PFSK-1 (cell line): Measurements from ENCODE around the gene EXOC4.

Experiments
- FOXP2 ChIP-seq: optimal IDR thresholded peaks from 2 replicates; pipeline ENCODE3; 2011; ENCODE audit warnings: borderline replicate concordance, control low read depth, inconsistent platforms; ENCODE audit not compliant: insufficient read depth; ENCODE audit errors: extremely low read length, extremely low read depth
- POLR2AphosphoS5 ChIP-seq: IDR thresholded peaks from 2 replicates; pipeline ENCODE4 v1.6.1; 2012; ENCODE audit warnings: low read depth, mild to moderate bottlenecking, control low read depth, low read length, moderate library complexity
- SIN3A ChIP-seq: IDR thresholded peaks from 2 replicates; pipeline ENCODE4 v1.6.1; 2012; ENCODE audit warnings: mild to moderate bottlenecking, low read length, moderate library complexity, borderline replicate concordance; ENCODE audit not compliant: insufficient read depth
- TAF1 ChIP-seq: IDR thresholded peaks from 2 replicates; pipeline ENCODE4 v1.6.1; 2012; ENCODE audit warnings: low read length, control low read depth, borderline replicate concordance; ENCODE audit not compliant: insufficient read depth
- TF ChIP-seq, protein P1 (sequence below), 2 experiments: IDR thresholded peaks; 2 replicates each; pipeline versions ENCODE4 v1.6.1 to v1.8.0; 2011 to 2012; ENCODE audit warnings: low read depth in 2 of 2, low read length in 2 of 2, control low read depth in 1 of 2, inconsistent platforms in 1 of 2, mild to moderate bottlenecking in 1 of 2, moderate library complexity in 1 of 2; ENCODE audit not compliant: insufficient read depth in 1 of 2

DNA sequence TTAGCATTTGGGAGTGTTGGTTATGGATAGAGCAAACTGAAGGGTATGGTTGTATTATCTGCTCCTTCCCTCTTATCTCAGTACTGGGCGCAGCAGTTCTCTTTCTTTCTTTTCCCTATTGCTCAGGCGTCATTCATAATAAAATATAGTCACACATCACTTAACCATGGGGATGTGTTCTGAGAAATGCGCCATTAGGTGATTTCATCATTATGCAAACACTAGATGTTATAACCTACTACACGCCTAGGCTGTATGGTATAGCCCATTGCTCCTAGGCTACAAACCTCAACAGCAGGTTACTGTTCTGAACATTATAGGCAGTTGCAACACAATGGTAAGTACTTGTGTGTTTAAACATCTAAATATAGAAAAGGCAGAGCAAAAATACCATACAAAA is 401.7 kb downstream of the EXOC4 start:
- TF ChIP-seq, protein P1, sequence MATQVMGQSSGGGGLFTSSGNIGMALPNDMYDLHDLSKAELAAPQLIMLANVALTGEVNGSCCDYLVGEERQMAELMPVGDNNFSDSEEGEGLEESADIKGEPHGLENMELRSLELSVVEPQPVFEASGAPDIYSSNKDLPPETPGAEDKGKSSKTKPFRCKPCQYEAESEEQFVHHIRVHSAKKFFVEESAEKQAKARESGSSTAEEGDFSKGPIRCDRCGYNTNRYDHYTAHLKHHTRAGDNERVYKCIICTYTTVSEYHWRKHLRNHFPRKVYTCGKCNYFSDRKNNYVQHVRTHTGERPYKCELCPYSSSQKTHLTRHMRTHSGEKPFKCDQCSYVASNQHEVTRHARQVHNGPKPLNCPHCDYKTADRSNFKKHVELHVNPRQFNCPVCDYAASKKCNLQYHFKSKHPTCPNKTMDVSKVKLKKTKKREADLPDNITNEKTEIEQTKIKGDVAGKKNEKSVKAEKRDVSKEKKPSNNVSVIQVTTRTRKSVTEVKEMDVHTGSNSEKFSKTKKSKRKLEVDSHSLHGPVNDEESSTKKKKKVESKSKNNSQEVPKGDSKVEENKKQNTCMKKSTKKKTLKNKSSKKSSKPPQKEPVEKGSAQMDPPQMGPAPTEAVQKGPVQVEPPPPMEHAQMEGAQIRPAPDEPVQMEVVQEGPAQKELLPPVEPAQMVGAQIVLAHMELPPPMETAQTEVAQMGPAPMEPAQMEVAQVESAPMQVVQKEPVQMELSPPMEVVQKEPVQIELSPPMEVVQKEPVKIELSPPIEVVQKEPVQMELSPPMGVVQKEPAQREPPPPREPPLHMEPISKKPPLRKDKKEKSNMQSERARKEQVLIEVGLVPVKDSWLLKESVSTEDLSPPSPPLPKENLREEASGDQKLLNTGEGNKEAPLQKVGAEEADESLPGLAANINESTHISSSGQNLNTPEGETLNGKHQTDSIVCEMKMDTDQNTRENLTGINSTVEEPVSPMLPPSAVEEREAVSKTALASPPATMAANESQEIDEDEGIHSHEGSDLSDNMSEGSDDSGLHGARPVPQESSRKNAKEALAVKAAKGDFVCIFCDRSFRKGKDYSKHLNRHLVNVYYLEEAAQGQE (IDR thresholded peaks at IDR 0.05; ENCODE audit: insufficient read depth in 1 of 2, low read depth in 2 of 2, low read length in 2 of 2), result no peak
- TF ChIP-seq POLR2AphosphoS5, result no peak
- no peak for TF ChIP-seq TAF1
- TF ChIP-seq SIN3A, result no peak
- TF ChIP-seq FOXP2, result no peak
